SU-DHL-6 (cell line): ENCODE measurements around the gene RNGTT.

Experiments
- EZH2phosphoT487 ChIP-seq: fragments of 200-600 bp; sonication (generic), shearing (Covaris generic); conservative IDR thresholded peaks from 2 replicates; pipeline ENCODE4 v1.6.1; 2018; ENCODE audit warnings: mild to moderate bottlenecking, antibody characterized with exemption, low read length, moderate library complexity, mixed read lengths
- TF ChIP-seq, protein P1 (sequence below): fragments of 200-600 bp; sonication (generic); IDR thresholded peaks from one replicate; pipeline ENCODE4 v1.5.1; 2017; ENCODE audit warnings: antibody characterized with exemption, mild to moderate bottlenecking, low read length, moderate library complexity; ENCODE audit not compliant: insufficient read depth, poor library complexity, severe bottlenecking

DNA sequence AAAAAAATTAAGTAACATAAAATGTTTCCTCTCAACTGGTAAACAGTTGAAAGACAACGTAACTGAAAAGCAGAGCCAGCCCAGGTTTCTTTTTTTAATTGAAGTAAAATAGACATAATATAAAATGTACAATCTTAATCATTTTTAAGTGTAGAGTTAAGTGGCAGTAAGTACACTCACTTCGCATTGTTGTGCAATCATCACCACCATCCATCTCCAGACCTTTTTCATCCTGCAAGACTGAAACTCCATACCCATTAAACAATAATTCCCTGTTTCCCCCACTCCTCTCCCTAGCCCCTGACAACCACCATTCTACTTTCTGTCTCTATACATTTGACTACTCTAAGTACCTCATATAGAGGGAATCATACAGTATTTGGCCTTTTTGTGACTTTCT is 395.7 kb downstream of the RNGTT start:
- no peak for TF ChIP-seq EZH2phosphoT487
- TF ChIP-seq, protein P1, sequence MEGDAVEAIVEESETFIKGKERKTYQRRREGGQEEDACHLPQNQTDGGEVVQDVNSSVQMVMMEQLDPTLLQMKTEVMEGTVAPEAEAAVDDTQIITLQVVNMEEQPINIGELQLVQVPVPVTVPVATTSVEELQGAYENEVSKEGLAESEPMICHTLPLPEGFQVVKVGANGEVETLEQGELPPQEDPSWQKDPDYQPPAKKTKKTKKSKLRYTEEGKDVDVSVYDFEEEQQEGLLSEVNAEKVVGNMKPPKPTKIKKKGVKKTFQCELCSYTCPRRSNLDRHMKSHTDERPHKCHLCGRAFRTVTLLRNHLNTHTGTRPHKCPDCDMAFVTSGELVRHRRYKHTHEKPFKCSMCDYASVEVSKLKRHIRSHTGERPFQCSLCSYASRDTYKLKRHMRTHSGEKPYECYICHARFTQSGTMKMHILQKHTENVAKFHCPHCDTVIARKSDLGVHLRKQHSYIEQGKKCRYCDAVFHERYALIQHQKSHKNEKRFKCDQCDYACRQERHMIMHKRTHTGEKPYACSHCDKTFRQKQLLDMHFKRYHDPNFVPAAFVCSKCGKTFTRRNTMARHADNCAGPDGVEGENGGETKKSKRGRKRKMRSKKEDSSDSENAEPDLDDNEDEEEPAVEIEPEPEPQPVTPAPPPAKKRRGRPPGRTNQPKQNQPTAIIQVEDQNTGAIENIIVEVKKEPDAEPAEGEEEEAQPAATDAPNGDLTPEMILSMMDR, result no peak
